Calu3 (cell line): ENCODE results near the gene ACTG2. TPM values are rescaled to one million over a fixed set of nuclear protein-coding genes. Genes with fewer than 3 reads are reported as not detected.

Experiments used
- BruUV-seq: library from RNA; stranded (reverse); fragments of 400-500 nt; replicated peaks from 2 replicates; lab custom pipeline; 2021; lab: Mats Ljungman, UMichigan
- CTCF ChIA-PET: fragments of 300-600 bp; sonication (Branson Sonifier 250); formaldehyde crosslinking; loops from one replicate; lab custom pipeline; 2022; ENCODE audit warnings: antibody characterized with exemption; lab: Charles Lee
- DNase-seq: peaks from one replicate; pipeline ENCODE4 v3.0.0; 2022
- H3K27ac Mint-ChIP-seq: one replicate; pipeline ENCODE4 v1.8.0; 2022; ENCODE audit warnings: mixed read lengths; ENCODE audit not compliant: unreplicated experiment
- H3K27me3 Mint-ChIP-seq: one replicate; pipeline ENCODE4 v1.8.0; 2022; ENCODE audit warnings: mixed read lengths; ENCODE audit not compliant: unreplicated experiment
- H3K36me3 Mint-ChIP-seq: one replicate; pipeline ENCODE4 v1.8.0; 2022; ENCODE audit warnings: mild to moderate bottlenecking, moderate library complexity, mixed read lengths; ENCODE audit not compliant: insufficient read depth, unreplicated experiment
- H3K4me1 Mint-ChIP-seq: one replicate; pipeline ENCODE4 v1.8.0; 2022; ENCODE audit warnings: mild to moderate bottlenecking, low read depth, mixed read lengths; ENCODE audit not compliant: unreplicated experiment
- H3K4me3 Mint-ChIP-seq: one replicate; pipeline ENCODE4 v1.8.0; 2022; ENCODE audit warnings: mild to moderate bottlenecking, low read depth, moderate library complexity, mixed read lengths; ENCODE audit not compliant: unreplicated experiment
- H3K9me3 Mint-ChIP-seq: one replicate; pipeline ENCODE4 v1.8.0; 2022; ENCODE audit warnings: low read depth, mixed read lengths; ENCODE audit not compliant: unreplicated experiment
- intact Hi-C: fragments of 100-400 bp; cut with micrococcal nuclease; formaldehyde crosslinking; loops from one replicate; pipeline ENCODE4 v1.10.0; 2022; ENCODE audit not compliant: unreplicated experiment
- total RNA-seq: library from RNA; stranded (reverse); gene quantifications from 2 replicates; pipeline ENCODE4 v1.2.3, GENCODE V29; 2022
- TF ChIP-seq, protein P1 (sequence below): fragments of 200-600 bp; IDR thresholded peaks from one replicate; pipeline ENCODE4 v1.8.0; 2022; ENCODE audit warnings: antibody characterized with exemption; ENCODE audit not compliant: unreplicated experiment

The ACTG2 gene
- total RNA-seq, 1 experiment from 2014 or later = not detected

DNA sequence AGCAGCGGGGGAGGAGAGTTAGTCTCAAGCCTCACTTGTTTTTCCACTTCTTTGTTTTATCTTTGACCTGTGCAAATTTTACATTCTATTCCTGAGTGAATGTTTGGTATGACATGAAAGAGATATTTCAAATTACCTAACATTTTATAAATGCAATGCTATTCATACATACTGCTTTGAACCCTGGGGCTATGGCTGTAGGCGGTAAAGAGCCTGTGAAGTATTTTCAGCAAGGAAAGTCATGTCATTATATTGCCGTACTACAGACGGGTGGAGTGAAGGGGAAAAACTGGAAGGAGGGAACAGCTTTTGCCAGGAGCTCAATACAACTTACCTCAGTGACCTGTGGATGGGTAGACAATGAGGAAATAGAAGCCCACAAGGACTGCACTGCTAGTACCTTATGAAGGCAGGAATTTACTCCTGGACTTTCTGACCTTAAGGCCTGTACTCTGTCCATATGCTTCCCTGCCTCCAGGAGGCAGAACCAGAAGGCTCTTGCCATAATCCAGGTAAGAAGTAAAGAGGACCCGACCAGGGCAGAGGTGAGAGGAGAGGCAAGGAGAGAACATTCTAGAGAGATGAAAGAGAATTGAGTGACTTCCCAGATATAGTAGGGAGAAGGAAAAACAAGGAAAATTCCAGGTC, 63.5 kb downstream of the ACTG2 start:
- CTCF ChIA-PET = no interaction called here
- H3K36me3 Mint-ChIP-seq = peaks cover 66% of the 10 kb centered on the region
- no TSS peak for BruUV-seq
- intact Hi-C loops = no loop called here
- TF ChIP-seq, protein P1, sequence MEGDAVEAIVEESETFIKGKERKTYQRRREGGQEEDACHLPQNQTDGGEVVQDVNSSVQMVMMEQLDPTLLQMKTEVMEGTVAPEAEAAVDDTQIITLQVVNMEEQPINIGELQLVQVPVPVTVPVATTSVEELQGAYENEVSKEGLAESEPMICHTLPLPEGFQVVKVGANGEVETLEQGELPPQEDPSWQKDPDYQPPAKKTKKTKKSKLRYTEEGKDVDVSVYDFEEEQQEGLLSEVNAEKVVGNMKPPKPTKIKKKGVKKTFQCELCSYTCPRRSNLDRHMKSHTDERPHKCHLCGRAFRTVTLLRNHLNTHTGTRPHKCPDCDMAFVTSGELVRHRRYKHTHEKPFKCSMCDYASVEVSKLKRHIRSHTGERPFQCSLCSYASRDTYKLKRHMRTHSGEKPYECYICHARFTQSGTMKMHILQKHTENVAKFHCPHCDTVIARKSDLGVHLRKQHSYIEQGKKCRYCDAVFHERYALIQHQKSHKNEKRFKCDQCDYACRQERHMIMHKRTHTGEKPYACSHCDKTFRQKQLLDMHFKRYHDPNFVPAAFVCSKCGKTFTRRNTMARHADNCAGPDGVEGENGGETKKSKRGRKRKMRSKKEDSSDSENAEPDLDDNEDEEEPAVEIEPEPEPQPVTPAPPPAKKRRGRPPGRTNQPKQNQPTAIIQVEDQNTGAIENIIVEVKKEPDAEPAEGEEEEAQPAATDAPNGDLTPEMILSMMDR = no peak
- no peaks in the 10 kb centered on the region for H3K27me3 Mint-ChIP-seq
- H3K4me3 Mint-ChIP-seq = no peak overlapping the region
- H3K27ac Mint-ChIP-seq = no peak overlapping the region
- no peaks in the 10 kb centered on the region for H3K9me3 Mint-ChIP-seq
- H3K4me1 Mint-ChIP-seq = no peaks in the 10 kb centered on the region
- no peak for DNase-seq

- Mint-ChIP-seq H3K27me3 (no peaks in the 10 kb centered on the region), H3K4me1 (no peaks in the 10 kb centered on the region), H3K9me3 (no peaks in the 10 kb centered on the region), H3K36me3 (peaks cover 55% of the 10 kb centered on the region), H3K27ac (no peak overlapping the region), H3K4me3 (no peak overlapping the region)
- intact Hi-C loops = no loop called here
- CTCF ChIA-PET = no interaction called here
- no peak for DNase-seq
- no TSS peak for BruUV-seq
- TF ChIP-seq, protein P1 = no peak
Measured at GRCh38 chr2:73961274-73961673, 68.5 kb downstream of the ACTG2 start.

GRCh38 chr2:73961823-73962615, 69.2 kb downstream of the ACTG2 start:
- intact Hi-C loops = no loop called here
- peaks cover 47% of the 10 kb centered on the region for H3K36me3 Mint-ChIP-seq
- TF ChIP-seq, protein P1 = no peak
- DNase-seq = no peak
- CTCF ChIA-PET = no interaction called here
- no peak overlapping the region for H3K4me3 Mint-ChIP-seq
- no peaks in the 10 kb centered on the region for H3K9me3 Mint-ChIP-seq
- no peaks in the 10 kb centered on the region for H3K4me1 Mint-ChIP-seq
- H3K27me3 Mint-ChIP-seq = no peaks in the 10 kb centered on the region
- BruUV-seq = TSS peak; percentile 11
- H3K27ac Mint-ChIP-seq = no peak overlapping the region

DNA sequence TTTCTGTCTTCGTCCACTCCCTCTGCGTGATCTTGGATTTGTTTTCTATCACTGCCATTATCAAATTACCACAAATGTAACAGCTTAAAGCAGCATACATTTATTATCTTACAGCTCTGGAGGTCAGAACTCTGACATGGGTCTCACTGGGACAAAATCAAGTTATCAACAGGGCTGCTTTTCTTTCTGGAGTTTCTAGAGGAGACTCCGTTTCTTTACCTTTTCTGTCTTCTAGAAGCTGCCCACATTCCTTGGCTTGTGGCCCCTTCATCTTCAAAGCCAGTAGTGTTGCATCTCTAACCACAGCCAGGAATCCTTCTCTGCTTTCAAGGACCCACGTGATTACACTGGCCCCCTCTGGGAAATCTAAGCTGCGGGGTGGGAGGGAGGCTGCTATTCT, 70.0 kb downstream of the ACTG2 start:
- Mint-ChIP-seq H3K4me3 (no peak overlapping the region), H3K27me3 (no peaks in the 10 kb centered on the region), H3K4me1 (no peaks in the 10 kb centered on the region), H3K9me3 (no peaks in the 10 kb centered on the region), H3K27ac (no peak overlapping the region), H3K36me3 (peaks cover 42% of the 10 kb centered on the region)
- intact Hi-C loops = no loop called here
- DNase-seq = no peak
- BruUV-seq = no TSS peak
- CTCF ChIA-PET = interaction anchor here (0.6 kb wide), 1 partner anchor 271 kb away, joined by 4 read pairs; no protein-coding TSS in a partner anchor
- TF ChIP-seq, protein P1 = no peak
